NOMO-1 treated with dmso at 0.1 percent for 144 hours (cell line): ENCODE results near the gene DMKN.

Source experiments
- DNase-seq: peaks from one replicate; lab custom pipeline; 2025; ENCODE audit not compliant: unreplicated experiment; lab: John Stamatoyannopoulos, UW

Gene DMKN

DNA sequence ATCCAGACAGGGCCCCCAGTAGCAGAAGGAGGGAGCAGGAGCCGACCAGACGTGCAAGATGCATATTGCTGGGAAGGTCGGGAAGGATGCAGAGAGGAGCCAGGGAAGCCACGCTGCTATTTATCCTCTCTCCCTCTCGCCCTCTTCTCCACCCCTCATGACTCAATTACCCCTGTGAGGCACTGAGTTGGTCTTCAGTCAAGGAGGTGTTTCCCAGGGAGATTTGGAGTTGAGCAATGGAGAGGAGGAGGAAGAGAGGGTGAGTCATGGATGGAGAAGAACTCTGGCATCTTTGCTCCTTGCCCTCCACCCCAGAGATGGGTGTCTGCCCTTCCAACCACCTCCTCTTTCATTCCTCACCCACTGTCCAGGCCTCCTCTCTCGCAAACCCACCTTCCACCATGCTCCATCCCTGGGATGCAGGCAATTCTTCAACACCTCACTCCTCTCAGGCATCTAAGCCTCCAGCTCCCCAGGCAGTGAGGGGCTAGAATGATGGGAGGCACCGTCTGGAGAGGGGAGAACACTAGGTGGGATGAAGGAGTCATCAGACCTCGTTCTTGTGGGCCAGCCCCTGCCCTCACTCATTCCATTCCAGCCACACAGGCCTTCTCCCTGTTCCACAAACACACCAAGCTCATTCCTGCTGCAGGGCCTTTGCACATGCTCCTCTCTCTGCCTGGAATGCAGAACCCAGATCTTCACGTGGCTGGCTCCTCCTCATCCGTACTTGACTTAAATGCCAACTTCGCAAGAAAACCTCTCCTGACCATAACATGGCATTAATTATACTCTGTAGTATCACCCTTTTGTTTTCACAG lies 15.0 kb upstream of the DMKN start, which contains the start of gene SBSN:
Gene SBSN (minus strand): TSS at position 94 of the 821 bp plus-strand sequence. CDS start 30 bp downstream, at position 64.
- DNase-seq = no peak

DNA sequence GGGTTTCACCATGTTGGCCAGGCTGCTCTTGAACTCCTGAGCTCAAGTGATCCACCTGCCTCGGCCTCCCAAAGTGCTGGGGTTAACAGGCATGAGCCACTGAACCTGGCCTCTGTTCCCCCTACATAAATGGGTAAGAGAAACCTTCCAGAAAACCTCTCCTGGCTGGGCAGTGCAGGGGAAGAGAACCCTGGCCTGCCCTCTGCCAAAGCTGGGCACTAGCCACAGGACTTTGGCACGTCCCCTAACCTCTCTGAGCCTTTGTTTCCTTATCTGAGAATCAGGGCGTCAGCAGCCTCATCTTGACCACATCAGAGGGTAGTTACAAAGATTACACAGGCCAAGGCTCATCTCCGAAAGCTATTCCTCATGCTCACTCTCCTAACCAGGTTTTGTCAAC lies 12.4 kb upstream of the DMKN start:
- DNase-seq = no peak

DNA sequence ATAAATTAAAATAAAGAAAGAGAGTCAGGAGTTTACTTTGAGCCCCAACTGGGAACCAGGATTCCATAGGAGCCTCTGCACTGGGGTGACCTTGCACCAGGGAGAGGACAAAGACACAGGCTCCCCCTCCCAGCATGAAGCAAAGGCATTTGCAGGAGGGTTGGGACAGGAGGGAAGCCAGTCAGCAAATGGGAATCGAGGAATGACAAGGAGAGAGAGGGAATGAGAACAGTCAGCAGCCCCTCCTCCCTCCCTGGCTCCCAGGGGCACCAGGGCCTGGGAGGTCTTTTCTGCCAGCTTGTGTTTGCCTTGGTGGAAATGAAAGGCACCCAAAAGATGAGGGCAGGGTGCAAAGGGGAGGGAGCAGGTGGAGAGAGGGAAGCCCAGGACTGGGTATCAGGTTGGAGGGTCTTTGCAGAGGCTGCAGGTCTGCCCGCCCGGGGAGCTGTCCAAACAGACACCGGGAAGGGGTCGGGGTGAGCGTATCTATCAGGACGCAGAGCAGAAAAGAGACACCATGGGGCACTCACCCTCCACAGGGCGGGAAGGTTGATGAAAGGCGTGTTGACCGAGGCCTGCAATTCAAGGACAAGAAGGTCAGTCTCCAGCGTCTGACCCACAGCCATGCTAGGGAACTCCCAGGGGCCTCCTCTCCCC lies 10.9 kb upstream of the DMKN start:
- DNase-seq = no peak

DNA sequence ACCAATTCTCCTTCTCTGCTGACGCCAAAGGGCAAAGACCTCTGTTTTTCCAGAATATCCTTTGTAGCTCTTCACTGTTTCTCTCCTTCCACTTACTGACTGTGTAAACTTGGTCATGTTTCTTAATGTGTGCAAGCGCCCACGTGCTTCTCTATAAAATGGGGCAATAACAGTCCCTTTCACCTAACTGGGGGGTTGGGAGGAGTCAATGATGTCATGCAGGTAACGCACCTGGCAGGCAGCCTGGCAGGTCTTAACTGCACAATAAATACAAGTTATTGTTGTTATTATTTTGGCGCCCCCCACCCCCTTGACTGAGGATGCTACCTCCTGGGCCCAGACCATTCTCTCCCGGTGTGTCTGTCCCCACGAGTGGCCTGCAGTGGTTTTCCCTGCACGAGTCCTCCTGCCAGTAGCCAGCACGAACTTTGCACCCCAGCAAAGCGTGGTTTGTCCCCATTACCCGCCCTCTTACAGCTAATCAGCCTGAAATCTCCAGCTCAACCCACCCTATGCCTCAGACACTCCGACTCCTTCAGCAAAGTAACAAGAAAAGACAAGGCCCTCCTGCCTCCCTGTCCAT lies 9.4 kb upstream of the DMKN start:
- DNase-seq = no peak

DNA sequence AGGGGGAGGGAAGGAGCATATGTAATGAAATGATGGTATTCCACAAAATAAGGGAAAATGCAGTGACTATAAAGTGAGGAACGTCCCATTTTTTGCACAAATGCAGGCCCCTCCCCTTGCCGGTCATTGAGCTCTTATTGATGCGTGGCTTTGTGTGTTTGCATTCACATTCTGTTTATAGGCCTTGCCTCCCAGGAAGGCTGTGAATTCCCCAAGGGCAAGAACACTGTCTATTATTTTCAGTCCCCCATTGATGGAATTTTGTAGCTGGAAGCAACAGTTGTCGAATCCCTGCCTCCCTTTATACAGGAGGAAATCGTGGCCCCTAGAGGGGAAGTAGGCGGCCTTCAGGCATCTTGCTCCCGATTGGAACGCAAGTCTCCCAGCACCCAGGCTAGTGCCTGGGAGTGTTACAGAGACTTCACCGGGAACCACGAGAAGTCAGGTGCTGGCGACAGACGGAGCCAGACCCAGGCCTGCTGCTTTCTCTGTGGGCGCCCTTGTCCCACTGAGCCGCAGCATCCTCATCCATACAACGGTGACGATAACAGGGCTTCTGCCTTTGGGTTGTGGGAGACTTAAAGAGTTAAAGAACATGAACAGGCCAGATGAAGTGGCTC lies 7.8 kb upstream of the DMKN start:
- no peak for DNase-seq

DNA sequence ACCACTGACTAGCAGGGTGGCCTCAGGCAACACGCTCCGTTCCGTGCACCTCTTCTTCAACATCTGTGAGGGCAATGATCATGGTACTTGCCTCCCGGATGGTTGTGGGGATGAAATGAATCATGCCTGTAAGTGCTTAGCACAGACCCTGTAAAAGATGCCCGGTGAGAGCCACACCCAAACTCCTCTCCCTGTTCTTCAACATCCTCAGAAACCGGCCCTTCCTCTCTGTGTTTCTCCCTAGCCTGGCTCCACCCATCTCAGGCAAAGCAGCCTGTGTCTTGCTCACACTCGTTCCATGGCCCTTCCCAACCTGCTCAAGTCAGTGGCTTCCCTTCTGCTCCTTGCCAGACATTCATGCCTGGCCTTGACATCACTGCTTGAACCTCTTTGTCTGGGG lies 5.8 kb upstream of the DMKN start:
- DNase-seq = no peak

DNA sequence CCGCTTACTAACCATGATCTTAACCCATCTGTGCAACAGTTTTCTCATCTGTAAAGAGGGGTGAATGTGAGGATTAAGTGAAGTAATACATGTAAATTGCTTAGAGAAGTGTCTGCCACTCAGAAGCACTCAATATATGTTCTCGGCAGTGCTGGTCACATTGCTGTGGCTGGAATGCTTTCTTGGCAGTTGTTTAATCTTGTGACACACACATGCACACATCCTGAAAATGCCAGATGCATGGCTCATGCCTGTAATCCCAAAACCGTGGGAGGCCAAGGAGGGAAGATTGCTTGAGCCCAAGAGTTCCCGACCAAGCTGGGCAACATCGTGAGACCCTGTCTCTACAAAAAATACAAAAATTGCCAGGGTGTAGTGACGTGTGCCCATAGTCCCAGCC lies 4.9 kb upstream of the DMKN start:
- no peak for DNase-seq

DNA sequence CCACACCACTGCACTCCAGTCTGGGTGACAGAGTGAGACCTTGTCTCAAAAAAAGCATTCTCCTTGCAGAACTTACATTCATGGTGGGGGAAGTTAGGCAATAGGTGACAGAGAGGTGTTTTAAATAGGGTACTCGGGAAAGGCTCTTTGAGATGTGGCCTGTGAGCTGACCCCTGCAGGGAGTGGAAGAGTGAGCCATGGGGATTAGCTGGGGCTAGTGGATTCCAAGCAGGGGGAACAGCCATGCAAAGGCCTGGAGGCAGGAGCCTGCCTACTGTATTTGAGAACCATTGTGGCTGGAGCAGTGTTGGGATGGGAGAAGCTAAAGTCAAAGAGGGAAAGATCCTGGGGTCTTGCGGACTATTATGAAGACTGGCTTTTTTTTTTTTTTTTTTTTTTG lies 3.9 kb upstream of the DMKN start:
- no peak for DNase-seq

DNA sequence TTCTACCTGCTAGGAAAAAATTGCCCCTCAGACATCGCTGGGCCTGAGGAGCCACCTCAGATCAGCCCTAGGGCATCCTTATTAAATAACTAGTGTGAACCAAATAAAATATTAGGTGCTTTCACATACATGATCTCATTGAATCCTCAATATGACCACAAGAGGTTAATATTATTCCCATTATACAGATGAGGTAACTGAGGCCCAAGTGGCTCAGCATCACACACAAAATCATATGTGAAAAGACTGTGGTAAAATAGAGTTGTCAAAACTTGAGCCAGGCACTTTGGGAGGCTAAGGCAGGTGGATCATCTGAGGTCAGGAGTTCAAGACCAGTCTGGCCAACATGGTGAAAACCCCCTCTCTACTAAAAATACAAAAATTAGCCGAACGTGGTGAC lies 2.9 kb upstream of the DMKN start:
- DNase-seq = no peak

DNA sequence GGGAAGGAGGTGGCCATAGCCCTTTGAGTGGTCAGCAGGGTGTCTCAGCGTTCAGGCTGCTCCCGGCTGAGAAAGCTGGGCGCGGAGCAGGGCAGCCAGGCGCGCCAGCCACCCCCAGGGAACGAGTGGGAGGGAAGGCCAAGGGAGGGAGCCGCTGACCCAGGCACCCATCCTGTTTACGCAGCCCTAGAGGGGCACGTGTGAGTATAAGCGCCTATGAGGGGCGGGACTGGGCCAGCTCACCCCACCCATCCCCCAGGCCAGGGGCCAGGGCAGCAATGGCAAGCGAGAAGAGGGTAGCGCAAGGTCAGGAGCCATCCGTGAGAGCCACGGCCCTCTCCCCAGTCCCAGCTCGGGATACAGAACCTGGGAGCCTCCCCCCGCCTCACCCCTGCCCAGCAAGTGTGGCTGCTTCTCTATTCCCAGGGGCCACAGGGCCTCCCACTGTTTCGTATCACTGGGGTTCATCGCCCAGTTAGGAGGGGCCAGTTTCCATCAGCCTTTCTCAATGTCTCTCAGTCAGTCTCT lies 897 bp upstream of the DMKN start:
- DNase-seq = no peak

DNA sequence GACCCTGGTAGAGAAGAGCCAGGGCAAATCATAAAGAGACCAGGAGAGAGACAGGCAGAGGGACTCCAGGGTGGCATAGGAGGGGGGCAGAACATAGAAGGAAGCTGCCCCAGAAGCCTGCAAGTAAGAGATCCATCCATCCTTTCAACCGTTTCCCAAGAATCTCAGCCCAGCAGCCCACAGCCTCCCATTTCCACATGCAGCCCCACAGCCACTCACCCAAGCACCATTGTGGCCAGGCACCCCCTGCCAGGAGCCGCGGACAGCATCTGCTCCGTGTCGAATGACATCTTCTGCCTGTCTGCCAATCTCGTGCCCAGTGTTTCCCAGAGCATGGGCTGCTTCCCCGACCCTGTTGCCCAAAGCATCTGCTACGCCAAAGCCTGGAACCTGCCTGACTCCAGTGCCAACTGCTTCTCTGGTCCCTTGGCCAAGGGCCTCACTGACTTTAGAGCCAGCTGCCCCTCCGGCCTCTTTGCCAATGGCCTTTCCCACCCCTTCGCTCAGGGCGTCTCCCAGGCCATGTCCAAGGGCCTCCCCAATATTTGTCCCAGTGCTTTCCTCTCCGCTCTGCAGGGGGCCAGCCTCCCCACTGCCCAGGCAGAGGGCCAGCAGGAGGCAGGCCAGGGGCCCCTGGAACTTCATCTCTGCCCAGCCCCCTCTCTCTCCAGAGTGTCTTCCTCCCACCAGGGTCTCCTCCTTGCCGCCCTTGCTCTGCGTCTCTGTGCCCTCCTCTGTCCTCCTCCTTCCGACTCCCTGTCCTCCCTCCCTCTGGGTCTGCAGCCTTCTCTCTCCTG lies 420 bp downstream of the DMKN start:
- no peak for DNase-seq

DNA sequence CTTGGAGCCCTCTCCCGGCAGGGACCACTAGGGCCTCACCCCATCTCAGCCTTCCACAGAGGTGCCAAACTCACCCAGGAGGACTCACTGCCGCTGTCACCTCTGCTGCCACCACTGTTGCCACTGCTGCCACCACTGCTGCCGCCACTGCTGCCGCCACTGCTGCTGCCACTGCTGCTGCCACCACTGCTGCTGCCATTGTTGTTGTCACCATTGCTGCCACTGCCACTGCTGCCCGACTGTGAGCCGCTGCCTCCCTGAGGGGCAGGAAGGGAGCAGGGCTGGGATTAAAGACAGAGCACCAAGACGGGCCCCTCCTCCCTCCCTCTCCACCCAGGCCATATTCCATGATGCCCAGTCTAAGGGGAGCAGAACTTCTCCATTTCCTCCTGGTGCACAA lies 2.1 kb downstream of the DMKN start:
- no peak for DNase-seq

DNA sequence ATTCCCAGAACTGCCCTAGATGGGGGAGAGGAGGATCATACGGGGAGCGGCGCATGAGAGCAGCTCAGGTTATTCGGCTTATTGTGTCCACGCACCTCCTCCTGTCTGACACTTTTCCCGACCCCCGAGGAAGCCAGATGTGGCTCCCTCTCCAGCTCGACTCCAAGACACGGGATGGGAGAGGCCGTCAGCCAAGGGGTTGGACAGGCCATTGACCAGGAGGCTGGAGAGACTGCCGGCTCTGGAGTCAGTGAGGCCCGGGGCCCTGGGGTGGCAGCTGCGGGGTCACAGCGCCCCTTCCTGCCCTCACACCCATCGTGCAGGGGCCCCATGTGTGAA lies 2.9 kb downstream of the DMKN start:
- no peak for DNase-seq

DNA sequence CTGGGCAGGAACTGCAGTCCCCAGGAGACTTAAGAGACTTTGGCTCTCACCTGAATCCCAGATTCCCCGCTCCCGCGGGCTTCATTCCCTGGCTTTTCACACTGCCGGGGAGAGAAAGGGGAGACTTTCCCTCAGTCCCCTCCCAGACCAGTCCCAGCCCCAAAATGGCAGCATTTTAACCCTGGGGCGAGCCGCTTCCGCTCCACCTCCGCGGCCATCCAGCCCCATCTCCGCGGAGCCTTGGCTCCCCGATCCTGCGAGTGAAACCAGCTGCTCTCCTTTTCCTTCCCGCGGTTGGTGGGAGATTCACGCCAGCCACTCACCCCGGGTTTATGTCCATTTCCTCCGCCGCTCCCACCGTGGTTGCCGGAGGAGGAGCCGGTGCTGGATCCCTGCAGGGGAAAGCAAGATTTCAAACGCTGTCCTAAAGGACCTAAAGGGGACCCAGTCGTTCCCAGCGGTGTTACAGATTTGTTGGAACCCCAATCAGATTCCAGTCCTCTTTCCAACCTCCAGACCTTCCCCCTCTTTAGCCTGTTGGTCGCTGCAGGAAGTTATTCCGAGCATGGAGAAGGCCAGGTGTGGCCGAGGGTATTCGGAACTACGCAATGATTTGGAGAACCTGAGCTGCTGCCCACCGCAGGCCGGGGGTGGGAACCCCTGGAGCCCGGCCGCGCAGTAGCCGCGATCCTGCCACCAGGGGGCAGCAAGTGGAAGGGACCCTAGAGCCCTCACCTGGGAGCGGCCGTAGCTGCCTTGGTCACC lies 3.4 kb downstream of the DMKN start:
- peak; percentile 0 for DNase-seq

DNA sequence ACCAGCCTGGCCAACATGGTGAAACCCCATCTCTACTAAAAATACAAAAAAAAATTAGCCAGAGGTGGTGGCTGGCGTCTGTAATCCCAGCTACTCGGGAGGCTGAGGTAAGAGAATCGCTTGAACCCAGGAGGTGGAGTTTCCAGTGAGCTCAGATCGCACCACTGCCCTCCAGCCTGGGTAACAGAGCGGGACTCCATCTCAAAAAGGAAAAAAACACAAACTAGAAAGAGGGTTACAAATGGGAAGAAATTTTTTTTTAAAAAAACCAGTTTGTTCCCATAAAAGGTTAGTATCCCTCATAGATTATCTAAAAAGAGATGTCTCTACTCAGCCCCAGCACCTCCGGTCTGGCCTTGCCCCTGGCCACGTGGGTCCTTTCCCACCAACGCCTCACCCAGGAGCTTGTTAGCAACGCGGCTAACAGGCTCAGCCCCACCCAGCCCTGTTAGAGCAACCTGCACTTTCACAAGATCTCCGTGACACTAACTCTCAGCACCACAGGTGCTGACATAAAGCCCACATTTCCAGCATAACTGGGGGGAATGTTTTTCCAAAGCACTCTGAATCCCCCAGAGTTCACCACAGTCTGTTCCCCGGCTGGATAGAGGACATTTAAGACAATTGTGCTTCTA lies 4.3 kb downstream of the DMKN start:
- DNase-seq = no peak

DNA sequence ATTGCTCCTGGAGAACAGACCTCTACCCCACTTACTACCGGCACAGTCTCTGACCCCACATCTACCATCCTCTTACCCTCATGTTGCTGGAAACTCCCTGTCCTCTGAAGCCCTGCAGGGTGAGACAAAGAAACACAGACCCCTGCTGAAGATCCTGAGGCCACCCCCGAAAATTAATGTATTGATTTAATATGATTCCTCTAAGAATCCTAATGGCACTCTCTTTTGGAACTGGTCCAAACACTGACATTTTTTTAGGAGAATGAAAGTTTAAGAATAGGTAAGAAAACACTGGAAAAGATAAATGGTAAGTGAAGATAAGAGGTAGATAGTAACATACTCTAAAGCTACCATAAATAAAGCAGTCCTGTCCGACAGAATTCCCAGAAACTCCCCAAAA lies 5.3 kb downstream of the DMKN start:
- DNase-seq = no peak

DNA sequence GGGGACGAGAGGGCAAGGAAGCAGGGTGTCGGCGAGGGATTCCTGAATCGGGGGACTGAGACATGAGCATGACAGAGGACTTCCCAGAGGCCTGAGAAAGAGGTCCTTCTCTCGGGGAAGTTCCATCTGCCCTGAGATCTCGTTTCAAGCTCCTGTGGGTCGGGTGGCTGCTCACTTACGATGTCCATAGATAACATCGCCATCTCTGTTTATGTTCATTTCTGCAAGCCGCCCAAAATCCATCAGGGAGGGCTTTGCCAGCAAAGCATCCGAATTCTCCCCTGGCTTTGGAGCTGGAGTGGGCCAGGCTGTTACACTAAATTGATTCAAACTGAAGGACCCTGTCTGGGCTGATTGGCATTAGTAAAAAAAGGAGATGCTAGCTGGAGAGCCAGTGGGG lies 5.9 kb downstream of the DMKN start:
- DNase-seq = no peak

DNA sequence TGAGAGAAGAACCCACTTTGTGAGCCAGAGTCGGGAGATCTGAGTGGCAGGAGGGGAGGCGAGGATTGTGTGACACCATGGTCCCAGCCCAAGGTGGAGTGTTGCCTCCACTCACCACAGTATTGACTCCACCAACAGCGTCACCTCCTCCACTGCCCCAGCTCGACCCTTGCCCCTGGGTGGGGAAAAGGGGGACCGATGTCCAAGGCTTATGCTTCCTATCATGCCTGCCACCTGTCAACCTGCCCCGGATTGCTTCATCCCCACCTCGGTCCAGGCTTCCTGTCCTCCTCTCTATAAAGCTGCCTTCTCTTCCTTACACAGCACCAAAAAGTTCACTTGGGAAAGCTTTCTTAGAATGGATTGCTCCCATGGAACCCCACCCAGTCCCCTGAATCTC lies 7.4 kb downstream of the DMKN start:
- DNase-seq = no peak

DNA sequence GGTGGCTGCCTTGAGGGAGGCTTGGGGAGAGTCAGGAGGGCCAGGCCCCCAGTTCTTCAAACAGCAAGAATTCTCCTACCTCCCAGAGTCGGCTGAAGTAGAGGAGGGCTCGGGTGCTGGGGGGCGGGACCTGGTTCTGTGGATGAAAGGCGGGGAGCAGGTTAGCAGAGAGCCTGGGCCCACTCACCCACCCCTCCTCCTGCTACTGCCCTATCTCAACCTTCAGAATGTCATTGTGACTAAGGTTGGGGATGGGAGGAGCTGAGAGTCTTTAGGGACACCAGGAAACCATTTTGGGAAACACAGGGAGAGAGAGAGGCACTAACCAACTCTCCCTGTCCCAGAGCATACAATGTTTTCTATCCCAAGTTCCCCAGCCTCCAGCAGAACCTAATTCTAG lies 10.7 kb downstream of the DMKN start:
- DNase-seq = no peak

DNA sequence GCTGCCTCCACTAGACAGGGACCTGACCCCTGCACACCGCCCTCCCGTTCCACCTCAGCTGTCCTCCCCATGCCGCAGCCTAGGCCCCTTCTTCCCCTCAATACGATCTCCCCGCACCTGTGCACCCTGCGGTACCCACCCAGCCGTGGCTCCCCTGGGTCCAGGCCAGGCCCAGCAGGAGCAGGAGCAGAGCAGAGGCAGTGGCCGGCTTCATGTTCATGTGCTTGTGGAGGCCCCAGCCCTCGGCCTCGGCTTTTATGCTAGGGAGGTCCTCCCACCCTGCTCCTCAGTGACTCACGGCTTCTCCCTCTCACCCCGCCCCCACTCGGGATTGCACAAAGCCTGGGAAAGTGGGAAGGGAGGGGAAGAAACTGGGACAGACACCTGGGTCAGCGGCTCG lies 11.8 kb downstream of the DMKN start:
- DNase-seq = no peak
